ENCODE data around the gene ARL13B.

GRCh38 chr3:94015025-94015424 lies 35.1 kb downstream of the ARL13B start:
- no peak for TF ChIP-seq NRF1 (IDR thresholded peaks at IDR 0.05; ENCODE audit: low read depth, low read length)
- TF ChIP-seq, protein P1, sequence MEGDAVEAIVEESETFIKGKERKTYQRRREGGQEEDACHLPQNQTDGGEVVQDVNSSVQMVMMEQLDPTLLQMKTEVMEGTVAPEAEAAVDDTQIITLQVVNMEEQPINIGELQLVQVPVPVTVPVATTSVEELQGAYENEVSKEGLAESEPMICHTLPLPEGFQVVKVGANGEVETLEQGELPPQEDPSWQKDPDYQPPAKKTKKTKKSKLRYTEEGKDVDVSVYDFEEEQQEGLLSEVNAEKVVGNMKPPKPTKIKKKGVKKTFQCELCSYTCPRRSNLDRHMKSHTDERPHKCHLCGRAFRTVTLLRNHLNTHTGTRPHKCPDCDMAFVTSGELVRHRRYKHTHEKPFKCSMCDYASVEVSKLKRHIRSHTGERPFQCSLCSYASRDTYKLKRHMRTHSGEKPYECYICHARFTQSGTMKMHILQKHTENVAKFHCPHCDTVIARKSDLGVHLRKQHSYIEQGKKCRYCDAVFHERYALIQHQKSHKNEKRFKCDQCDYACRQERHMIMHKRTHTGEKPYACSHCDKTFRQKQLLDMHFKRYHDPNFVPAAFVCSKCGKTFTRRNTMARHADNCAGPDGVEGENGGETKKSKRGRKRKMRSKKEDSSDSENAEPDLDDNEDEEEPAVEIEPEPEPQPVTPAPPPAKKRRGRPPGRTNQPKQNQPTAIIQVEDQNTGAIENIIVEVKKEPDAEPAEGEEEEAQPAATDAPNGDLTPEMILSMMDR (IDR thresholded peaks at IDR 0.05) = no peak
- TF ChIP-seq YY1 (IDR thresholded peaks at IDR 0.05; ENCODE audit: low read depth) = no peak
- TF ChIP-seq, protein P2, sequence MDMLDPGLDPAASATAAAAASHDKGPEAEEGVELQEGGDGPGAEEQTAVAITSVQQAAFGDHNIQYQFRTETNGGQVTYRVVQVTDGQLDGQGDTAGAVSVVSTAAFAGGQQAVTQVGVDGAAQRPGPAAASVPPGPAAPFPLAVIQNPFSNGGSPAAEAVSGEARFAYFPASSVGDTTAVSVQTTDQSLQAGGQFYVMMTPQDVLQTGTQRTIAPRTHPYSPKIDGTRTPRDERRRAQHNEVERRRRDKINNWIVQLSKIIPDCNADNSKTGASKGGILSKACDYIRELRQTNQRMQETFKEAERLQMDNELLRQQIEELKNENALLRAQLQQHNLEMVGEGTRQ (IDR thresholded peaks at IDR 0.05; ENCODE audit: borderline replicate concordance, low read depth, low read length) = no peak
- TF ChIP-seq RFX5 (IDR thresholded peaks at IDR 0.05; ENCODE audit: low read length) = no peak
- TF ChIP-seq RXRA (IDR thresholded peaks at IDR 0.05; ENCODE audit: borderline replicate concordance, low read depth) = no peak
- no peak for TF ChIP-seq GABPA (IDR thresholded peaks at IDR 0.05; ENCODE audit: low read depth)

Data from SK-N-SH (cell line).